Keratinocyte (primary cell): ENCODE data around the gene KDF1.

ENCODE experiments used
- CTCF ChIP-seq, 3 experiments: IDR thresholded peaks in 1 of 3; conservative IDR thresholded peaks in 1 of 3; optimal IDR thresholded peaks in 1 of 3; 2 replicates in 2 of 3; 3 replicates in 1 of 3; pipeline versions ENCODE3 to v1.5.1; 2011; ENCODE audit warnings: low read length in 3 of 3, mild to moderate bottlenecking in 3 of 3, moderate library complexity in 2 of 3, control low read depth in 1 of 3, inconsistent platforms in 1 of 3; ENCODE audit not compliant: insufficient read depth in 2 of 3; ENCODE audit errors: extremely low read depth in 1 of 3
- EZH2 ChIP-seq: IDR thresholded peaks from one replicate; pipeline ENCODE4 v1.6.1; 2012; ENCODE audit warnings: inconsistent platforms, mild to moderate bottlenecking, low read length, moderate library complexity

- TF ChIP-seq CTCF (optimal IDR thresholded peaks at IDR 0.05 in 1 of 3, IDR thresholded peaks at IDR 0.05 in 1 of 3, conservative IDR thresholded peaks at IDR 0.05 in 1 of 3; ENCODE audit: extremely low read depth in 1 of 3, insufficient read depth in 2 of 3, low read length in 3 of 3): no peak
- TF ChIP-seq EZH2: no peak
These were observed 14.0 kb downstream of the KDF1 start for GRCh38 chr1:26946270-26946669.
